Measurements from ENCODE around the gene DMAC2.

- TF ChIP-seq CTCF (IDR thresholded peaks at IDR 0.05) (no peak), POLR2A (IDR thresholded peaks at IDR 0.05) (no peak)
Observed at GRCh38 chr19:41434450-41434849, 5.3 kb downstream of the DMAC2 start.

All from testis (tissue), 2 donors.